GM23338 (cell line): ENCODE results near the gene ADPRHL1. TPM values are rescaled to one million over a fixed set of nuclear protein-coding genes. Genes with fewer than 3 reads are reported as not detected.

ENCODE experiments used
- ATAC-seq: fragments of 200-7000 bp; cut with Tn5 transposase; 3 replicates; pipeline ENCODE4 v1.9.1; 2020
- DNase-seq: peaks from one replicate; pipeline ENCODE4 v3.0.0-alpha.2; 2015; ENCODE audit warnings: low spot score
- H2AFZ ChIP-seq: fragments of 200-600 bp; sonication (generic); 2 replicates; pipeline ENCODE4 v1.8.0; 2016; ENCODE audit warnings: antibody characterized with exemption, mild to moderate bottlenecking, moderate library complexity
- H3F3A ChIP-seq: fragments of 200-600 bp; sonication (generic); replicated peaks from 2 replicates; pipeline ENCODE4 v1.8.0; 2017; ENCODE audit warnings: antibody characterized with exemption, mixed run types, low read depth
- H3K27ac ChIP-seq: fragments of 200-600 bp; sonication (generic); 2 replicates; pipeline ENCODE4 v1.6.1; 2016; ENCODE audit warnings: low read depth
- H3K27me3 ChIP-seq: fragments of 200-600 bp; sonication (generic); 2 replicates; pipeline ENCODE4 v1.8.0; 2016; ENCODE audit warnings: mild to moderate bottlenecking, mixed run types, moderate library complexity; ENCODE audit not compliant: insufficient read depth
- H3K36me3 ChIP-seq: fragments of 200-600 bp; sonication (generic); 2 replicates; pipeline ENCODE4 v1.8.0; 2016; ENCODE audit warnings: mild to moderate bottlenecking; ENCODE audit not compliant: insufficient read depth
- H3K4me1 ChIP-seq: fragments of 200-600 bp; sonication (generic); 2 replicates; pipeline ENCODE4 v1.8.0; 2016; ENCODE audit warnings: mild to moderate bottlenecking, moderate library complexity; ENCODE audit not compliant: insufficient read depth
- H3K4me2 ChIP-seq: fragments of 200-600 bp; sonication (generic); 2 replicates; pipeline ENCODE4 v1.7.1; 2017; ENCODE audit warnings: mixed run types
- H3K4me3 ChIP-seq: fragments of 200-600 bp; sonication (generic); 2 replicates; pipeline ENCODE4 v1.6.1; 2016; ENCODE audit warnings: mixed run types
- H3K79me2 ChIP-seq: fragments of 200-600 bp; sonication (generic); replicated peaks from 2 replicates; pipeline ENCODE4 v1.8.0; 2017; ENCODE audit warnings: mild to moderate bottlenecking; ENCODE audit not compliant: insufficient read depth
- H3K9me2 ChIP-seq: fragments of 200-600 bp; sonication (generic); 2 replicates; pipeline ENCODE4 v1.8.0; 2017; ENCODE audit not compliant: insufficient read depth
- H4K20me1 ChIP-seq: fragments of 200-600 bp; sonication (generic); replicated peaks from 2 replicates; pipeline ENCODE4 v1.8.0; 2017; ENCODE audit warnings: mild to moderate bottlenecking; ENCODE audit not compliant: insufficient read depth
- H3K27ac Mint-ChIP-seq: 2 replicates; pipeline ENCODE4 v1.8.0; 2020; ENCODE audit warnings: inconsistent platforms, mild to moderate bottlenecking, moderate library complexity, mixed read lengths
- H3K27me3 Mint-ChIP-seq: 3 replicates; pipeline ENCODE4 v1.8.0; 2022; ENCODE audit warnings: low read depth, mild to moderate bottlenecking, moderate library complexity, mixed read lengths, inconsistent platforms; ENCODE audit not compliant: insufficient read depth, poor library complexity
- H3K36me3 Mint-ChIP-seq: 3 replicates; pipeline ENCODE4 v1.8.0; 2021; ENCODE audit warnings: low read depth, mild to moderate bottlenecking, inconsistent platforms, moderate library complexity, mixed read lengths
- H3K4me1 Mint-ChIP-seq: 3 replicates; pipeline ENCODE4 v1.8.0; 2020; ENCODE audit warnings: mild to moderate bottlenecking, inconsistent platforms, mixed read lengths
- H3K4me3 Mint-ChIP-seq: 3 replicates; pipeline ENCODE4 v1.8.0; 2021; ENCODE audit warnings: moderate library complexity, mild to moderate bottlenecking, inconsistent platforms, mixed read lengths
- H3K9me3 Mint-ChIP-seq: 3 replicates; pipeline ENCODE4 v1.8.0; 2020; ENCODE audit warnings: moderate library complexity, mild to moderate bottlenecking, inconsistent platforms, mixed read lengths
- CREB1 ChIP-seq: fragments of 250-450 bp; sonication (Bioruptor Pico); IDR thresholded peaks from 2 replicates; pipeline ENCODE4 v1.5.0; 2020; ENCODE audit warnings: low read depth, mild to moderate bottlenecking, moderate library complexity
- EZH2phosphoT487 ChIP-seq: fragments of 200-600 bp; sonication (generic); IDR thresholded peaks from one replicate; pipeline ENCODE4 v1.8.1; 2018; ENCODE audit warnings: antibody characterized with exemption; ENCODE audit not compliant: unreplicated experiment
- NANOG ChIP-seq: IDR thresholded peaks from 2 replicates; pipeline ENCODE4 v1.6.1; 2016; ENCODE audit warnings: antibody characterized with exemption, borderline replicate concordance
- POLR2AphosphoS5 ChIP-seq: IDR thresholded peaks from 2 replicates; pipeline ENCODE4 v1.6.1; 2016; ENCODE audit warnings: antibody characterized with exemption, low read depth
- ZNF114 ChIP-seq: fragments of 250-450 bp; sonication (Bioruptor Pico); IDR thresholded peaks from 2 replicates; pipeline ENCODE4 v1.5.0; 2020; ENCODE audit warnings: mild to moderate bottlenecking, moderate library complexity
- ZNF331 ChIP-seq: fragments of 250-450 bp; sonication (Bioruptor Pico); IDR thresholded peaks from 2 replicates; pipeline ENCODE4 v1.5.0; 2020; ENCODE audit warnings: low read depth, mild to moderate bottlenecking, moderate library complexity
- polyA plus RNA-seq: library from polyadenylated mRNA; unstranded; fragments of >200 nt; fragmentation: Nextera tagmentation; extraction: Ambion mirVana; gene quantifications from 2 replicates; pipeline ENCODE4 v1.2.1, GENCODE V29; 2016
- total RNA-seq: library from RNA; depleted of rRNA; stranded (reverse); fragments of >200 nt; shearing (Covaris generic); gene quantifications from 2 replicates; pipeline ENCODE4 v1.2.3, GENCODE V29; 2014
- TF ChIP-seq, protein P1 (sequence below), 2 experiments: fragments of 200-600 bp in 1 of 2; sonication (generic) in 1 of 2; conservative IDR thresholded peaks; 2 replicates each; pipeline versions ENCODE4 v1.5.1 to v1.6.1; 2016 to 2017; ENCODE audit warnings: antibody characterized with exemption in 2 of 2, low read depth in 2 of 2, mild to moderate bottlenecking in 2 of 2, moderate library complexity in 1 of 2
- TF ChIP-seq, protein P2 (sequence below): IDR thresholded peaks from one replicate; pipeline ENCODE4 v1.6.1; 2018; ENCODE audit warnings: antibody characterized with exemption; ENCODE audit not compliant: unreplicated experiment
- TF ChIP-seq, protein P3 (sequence below): fragments of 250-450 bp; sonication (Bioruptor Pico); IDR thresholded peaks from 2 replicates; pipeline ENCODE4 v1.5.0; 2020; ENCODE audit warnings: mild to moderate bottlenecking, moderate library complexity

The ADPRHL1 gene
- total and polyA plus RNA-seq, 2 experiments from 2014 or later, result 0.80 to 1.0 TPM

DNA sequence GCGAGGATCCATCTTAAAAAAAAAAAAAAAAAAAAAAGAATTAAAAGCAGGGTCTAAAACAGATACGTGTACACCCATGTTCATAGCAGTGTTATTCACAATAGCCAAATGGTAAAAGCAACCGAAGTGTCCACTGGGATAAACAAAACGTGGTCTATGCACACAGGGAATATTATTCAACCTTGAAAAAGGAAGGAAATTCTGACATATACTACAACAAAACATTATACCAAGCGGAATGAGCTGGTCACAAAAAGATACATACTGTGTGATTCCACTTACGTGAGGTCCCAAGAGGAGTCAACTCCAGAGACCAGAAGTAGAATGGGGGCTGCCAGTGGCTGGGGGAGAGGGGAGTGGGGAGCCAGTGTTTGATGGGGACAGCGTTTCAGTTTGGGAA is 14.7 kb upstream of the ADPRHL1 start:
- Histone ChIP-seq H3K79me2 (peaks cover 49% of the 10 kb centered on the region), H3K36me3 (peaks cover 11% of the 10 kb centered on the region), H3K4me1 (peaks cover 12% of the 10 kb centered on the region), H3K9me2 (no peaks in the 10 kb centered on the region), H3K4me2 (no peak overlapping the region; the same call in 1 of the 2 replicates), H4K20me1 (peaks cover 16% of the 10 kb centered on the region), H3K4me3 (no peak overlapping the region), H2AFZ (no peak overlapping the region), H3F3A (peaks cover 9% of the 10 kb centered on the region; the same call in 1 of the 2 replicates), H3K27me3 (no peaks in the 10 kb centered on the region), H3K27ac (0 out of 2 replicates have a peak overlapping the region, but pooled peaks have one; percentile 6)
- Mint-ChIP-seq H3K9me3 (no peaks in the 10 kb centered on the region), H3K4me3 (peak overlapping the region; percentile 7; the same call in 1 of the 3 replicates), H3K4me1 (peaks cover 18% of the 10 kb centered on the region), H3K36me3 (peaks cover 40% of the 10 kb centered on the region), H3K27ac (no peak overlapping the region; the same call in 1 of the 2 replicates), H3K27me3 (peaks cover 9% of the 10 kb centered on the region)
- ATAC-seq (no peak), DNase-seq (no peak)
- no peak for TF ChIP-seq POLR2AphosphoS5
- TF ChIP-seq EZH2phosphoT487, result no peak
- no peak for TF ChIP-seq ZNF114 (CRISPR knock-in tag)
- TF ChIP-seq, protein P1, sequence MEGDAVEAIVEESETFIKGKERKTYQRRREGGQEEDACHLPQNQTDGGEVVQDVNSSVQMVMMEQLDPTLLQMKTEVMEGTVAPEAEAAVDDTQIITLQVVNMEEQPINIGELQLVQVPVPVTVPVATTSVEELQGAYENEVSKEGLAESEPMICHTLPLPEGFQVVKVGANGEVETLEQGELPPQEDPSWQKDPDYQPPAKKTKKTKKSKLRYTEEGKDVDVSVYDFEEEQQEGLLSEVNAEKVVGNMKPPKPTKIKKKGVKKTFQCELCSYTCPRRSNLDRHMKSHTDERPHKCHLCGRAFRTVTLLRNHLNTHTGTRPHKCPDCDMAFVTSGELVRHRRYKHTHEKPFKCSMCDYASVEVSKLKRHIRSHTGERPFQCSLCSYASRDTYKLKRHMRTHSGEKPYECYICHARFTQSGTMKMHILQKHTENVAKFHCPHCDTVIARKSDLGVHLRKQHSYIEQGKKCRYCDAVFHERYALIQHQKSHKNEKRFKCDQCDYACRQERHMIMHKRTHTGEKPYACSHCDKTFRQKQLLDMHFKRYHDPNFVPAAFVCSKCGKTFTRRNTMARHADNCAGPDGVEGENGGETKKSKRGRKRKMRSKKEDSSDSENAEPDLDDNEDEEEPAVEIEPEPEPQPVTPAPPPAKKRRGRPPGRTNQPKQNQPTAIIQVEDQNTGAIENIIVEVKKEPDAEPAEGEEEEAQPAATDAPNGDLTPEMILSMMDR (conservative IDR thresholded peaks at IDR 0.05; ENCODE audit: low read depth in 2 of 2), result no peak
- no peak for TF ChIP-seq NANOG
- TF ChIP-seq, protein P2, sequence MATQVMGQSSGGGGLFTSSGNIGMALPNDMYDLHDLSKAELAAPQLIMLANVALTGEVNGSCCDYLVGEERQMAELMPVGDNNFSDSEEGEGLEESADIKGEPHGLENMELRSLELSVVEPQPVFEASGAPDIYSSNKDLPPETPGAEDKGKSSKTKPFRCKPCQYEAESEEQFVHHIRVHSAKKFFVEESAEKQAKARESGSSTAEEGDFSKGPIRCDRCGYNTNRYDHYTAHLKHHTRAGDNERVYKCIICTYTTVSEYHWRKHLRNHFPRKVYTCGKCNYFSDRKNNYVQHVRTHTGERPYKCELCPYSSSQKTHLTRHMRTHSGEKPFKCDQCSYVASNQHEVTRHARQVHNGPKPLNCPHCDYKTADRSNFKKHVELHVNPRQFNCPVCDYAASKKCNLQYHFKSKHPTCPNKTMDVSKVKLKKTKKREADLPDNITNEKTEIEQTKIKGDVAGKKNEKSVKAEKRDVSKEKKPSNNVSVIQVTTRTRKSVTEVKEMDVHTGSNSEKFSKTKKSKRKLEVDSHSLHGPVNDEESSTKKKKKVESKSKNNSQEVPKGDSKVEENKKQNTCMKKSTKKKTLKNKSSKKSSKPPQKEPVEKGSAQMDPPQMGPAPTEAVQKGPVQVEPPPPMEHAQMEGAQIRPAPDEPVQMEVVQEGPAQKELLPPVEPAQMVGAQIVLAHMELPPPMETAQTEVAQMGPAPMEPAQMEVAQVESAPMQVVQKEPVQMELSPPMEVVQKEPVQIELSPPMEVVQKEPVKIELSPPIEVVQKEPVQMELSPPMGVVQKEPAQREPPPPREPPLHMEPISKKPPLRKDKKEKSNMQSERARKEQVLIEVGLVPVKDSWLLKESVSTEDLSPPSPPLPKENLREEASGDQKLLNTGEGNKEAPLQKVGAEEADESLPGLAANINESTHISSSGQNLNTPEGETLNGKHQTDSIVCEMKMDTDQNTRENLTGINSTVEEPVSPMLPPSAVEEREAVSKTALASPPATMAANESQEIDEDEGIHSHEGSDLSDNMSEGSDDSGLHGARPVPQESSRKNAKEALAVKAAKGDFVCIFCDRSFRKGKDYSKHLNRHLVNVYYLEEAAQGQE, result no peak
- TF ChIP-seq CREB1, result no peak
- no peak for TF ChIP-seq ZNF331 (CRISPR knock-in tag)

DNA sequence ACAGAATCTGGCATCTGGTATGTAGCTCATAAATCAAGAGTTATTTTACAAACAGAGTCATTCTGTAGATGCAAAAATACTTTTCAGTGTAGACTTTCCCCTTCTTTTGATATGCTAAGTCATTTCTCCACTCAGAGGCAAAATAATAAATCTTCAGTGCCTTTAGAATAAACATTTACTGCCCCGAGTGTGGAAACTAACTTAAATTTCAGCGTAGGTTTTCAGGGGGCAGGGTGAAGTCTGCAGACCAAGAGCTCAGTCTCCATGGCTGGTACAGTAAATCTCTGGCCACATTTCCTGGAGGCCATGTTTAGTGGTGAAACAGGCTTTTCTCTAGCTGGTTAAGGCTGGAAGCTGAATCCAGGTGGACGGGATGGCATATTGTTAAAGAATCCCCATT is 13.1 kb upstream of the ADPRHL1 start:
- no peak overlapping the region for H3K27ac Mint-ChIP-seq
- Histone ChIP-seq H3K79me2 (peaks cover 47% of the 10 kb centered on the region), H4K20me1 (peaks cover 17% of the 10 kb centered on the region), H3K27ac (no peak overlapping the region), H2AFZ (no peak overlapping the region), H3K36me3 (peaks cover 11% of the 10 kb centered on the region), H3K4me3 (no peak overlapping the region), H3K9me2 (no peaks in the 10 kb centered on the region), H3F3A (peaks cover 9% of the 10 kb centered on the region; the same call in 1 of the 2 replicates), H3K4me2 (no peak overlapping the region), H3K4me1 (peaks cover 12% of the 10 kb centered on the region), H3K27me3 (no peaks in the 10 kb centered on the region)
- H3K27me3 Mint-ChIP-seq, result peaks cover 4% of the 10 kb centered on the region
- no peak for DNase-seq
- H3K36me3 Mint-ChIP-seq, result peaks cover 44% of the 10 kb centered on the region
- no peaks in the 10 kb centered on the region for H3K9me3 Mint-ChIP-seq
- ATAC-seq, result no peak
- H3K4me1 Mint-ChIP-seq, result peaks cover 14% of the 10 kb centered on the region
- no peak overlapping the region for H3K4me3 Mint-ChIP-seq
- TF ChIP-seq, protein P3, sequence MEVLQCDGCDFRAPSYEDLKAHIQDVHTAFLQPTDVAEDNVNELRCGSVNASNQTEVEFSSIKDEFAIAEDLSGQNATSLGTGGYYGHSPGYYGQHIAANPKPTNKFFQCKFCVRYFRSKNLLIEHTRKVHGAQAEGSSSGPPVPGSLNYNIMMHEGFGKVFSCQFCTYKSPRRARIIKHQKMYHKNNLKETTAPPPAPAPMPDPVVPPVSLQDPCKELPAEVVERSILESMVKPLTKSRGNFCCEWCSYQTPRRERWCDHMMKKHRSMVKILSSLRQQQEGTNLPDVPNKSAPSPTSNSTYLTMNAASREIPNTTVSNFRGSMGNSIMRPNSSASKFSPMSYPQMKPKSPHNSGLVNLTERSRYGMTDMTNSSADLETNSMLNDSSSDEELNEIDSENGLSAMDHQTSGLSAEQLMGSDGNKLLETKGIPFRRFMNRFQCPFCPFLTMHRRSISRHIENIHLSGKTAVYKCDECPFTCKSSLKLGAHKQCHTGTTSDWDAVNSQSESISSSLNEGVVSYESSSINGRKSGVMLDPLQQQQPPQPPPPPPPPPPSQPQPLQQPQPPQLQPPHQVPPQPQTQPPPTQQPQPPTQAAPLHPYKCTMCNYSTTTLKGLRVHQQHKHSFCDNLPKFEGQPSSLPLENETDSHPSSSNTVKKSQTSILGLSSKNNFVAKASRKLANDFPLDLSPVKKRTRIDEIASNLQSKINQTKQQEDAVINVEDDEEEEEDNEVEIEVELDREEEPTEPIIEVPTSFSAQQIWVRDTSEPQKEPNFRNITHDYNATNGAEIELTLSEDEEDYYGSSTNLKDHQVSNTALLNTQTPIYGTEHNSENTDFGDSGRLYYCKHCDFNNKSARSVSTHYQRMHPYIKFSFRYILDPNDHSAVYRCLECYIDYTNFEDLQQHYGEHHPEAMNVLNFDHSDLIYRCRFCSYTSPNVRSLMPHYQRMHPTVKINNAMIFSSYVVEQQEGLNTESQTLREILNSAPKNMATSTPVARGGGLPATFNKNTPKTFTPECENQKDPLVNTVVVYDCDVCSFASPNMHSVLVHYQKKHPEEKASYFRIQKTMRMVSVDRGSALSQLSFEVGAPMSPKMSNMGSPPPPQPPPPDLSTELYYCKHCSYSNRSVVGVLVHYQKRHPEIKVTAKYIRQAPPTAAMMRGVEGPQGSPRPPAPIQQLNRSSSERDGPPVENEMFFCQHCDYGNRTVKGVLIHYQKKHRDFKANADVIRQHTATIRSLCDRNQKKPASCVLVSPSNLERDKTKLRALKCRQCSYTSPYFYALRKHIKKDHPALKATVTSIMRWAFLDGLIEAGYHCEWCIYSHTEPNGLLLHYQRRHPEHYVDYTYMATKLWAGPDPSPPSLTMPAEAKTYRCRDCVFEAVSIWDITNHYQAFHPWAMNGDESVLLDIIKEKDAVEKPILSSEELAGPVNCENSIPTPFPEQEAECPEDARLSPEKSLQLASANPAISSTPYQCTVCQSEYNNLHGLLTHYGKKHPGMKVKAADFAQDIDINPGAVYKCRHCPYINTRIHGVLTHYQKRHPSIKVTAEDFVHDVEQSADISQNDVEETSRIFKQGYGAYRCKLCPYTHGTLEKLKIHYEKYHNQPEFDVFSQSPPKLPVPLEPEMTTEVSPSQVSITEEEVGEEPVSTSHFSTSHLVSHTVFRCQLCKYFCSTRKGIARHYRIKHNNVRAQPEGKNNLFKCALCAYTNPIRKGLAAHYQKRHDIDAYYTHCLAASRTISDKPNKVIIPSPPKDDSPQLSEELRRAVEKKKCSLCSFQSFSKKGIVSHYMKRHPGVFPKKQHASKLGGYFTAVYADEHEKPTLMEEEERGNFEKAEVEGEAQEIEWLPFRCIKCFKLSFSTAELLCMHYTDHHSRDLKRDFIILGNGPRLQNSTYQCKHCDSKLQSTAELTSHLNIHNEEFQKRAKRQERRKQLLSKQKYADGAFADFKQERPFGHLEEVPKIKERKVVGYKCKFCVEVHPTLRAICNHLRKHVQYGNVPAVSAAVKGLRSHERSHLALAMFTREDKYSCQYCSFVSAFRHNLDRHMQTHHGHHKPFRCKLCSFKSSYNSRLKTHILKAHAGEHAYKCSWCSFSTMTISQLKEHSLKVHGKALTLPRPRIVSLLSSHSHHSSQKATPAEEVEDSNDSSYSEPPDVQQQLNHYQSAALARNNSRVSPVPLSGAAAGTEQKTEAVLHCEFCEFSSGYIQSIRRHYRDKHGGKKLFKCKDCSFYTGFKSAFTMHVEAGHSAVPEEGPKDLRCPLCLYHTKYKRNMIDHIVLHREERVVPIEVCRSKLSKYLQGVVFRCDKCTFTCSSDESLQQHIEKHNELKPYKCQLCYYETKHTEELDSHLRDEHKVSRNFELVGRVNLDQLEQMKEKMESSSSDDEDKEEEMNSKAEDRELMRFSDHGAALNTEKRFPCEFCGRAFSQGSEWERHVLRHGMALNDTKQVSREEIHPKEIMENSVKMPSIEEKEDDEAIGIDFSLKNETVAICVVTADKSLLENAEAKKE (CRISPR knock-in tag), result no peak
- TF ChIP-seq ZNF114 (CRISPR knock-in tag), result no peak
